CD14-positive monocyte (primary cell): ENCODE results near the gene MAPK14. TPM values are rescaled to one million over a fixed set of nuclear protein-coding genes. Genes with fewer than 3 reads are reported as not detected.

Experiments
- DNase-seq, 3 donors: peaks; one replicate each; pipeline ENCODE4 v3.0.0-alpha.2; 2011 to 2022
- H2AFZ ChIP-seq: 2 replicates; pipeline ENCODE4 v1.6.0; 2012; ENCODE audit warnings: mild to moderate bottlenecking, low read depth, low read length, inconsistent platforms; ENCODE audit not compliant: insufficient read depth, poor library complexity, severe bottlenecking
- H3K27ac ChIP-seq, 2 donors: 1 replicate in 1 of 2; 2 replicates in 1 of 2; pipeline ENCODE4 v1.5.1; 2012 to 2013; ENCODE audit warnings: low read length in 2 of 2, control low read depth in 1 of 2, inconsistent platforms in 1 of 2, low read depth in 1 of 2, mild to moderate bottlenecking in 1 of 2
- H3K27me3 ChIP-seq, 2 donors: one replicate each; pipeline versions ENCODE4 v1.6.0 to v1.6.1; 2011 to 2013; ENCODE audit warnings: low read length in 2 of 2; ENCODE audit not compliant: control insufficient read depth in 2 of 2, insufficient read depth in 2 of 2
- H3K36me3 ChIP-seq, 2 donors: replicated peaks in 1 of 2; 1 replicate in 1 of 2; 2 replicates in 1 of 2; pipeline versions ENCODE4 v1.5.1 to v1.6.1; 2012 to 2013; ENCODE audit warnings: low read length in 2 of 2, control low read depth in 1 of 2, inconsistent platforms in 1 of 2, mild to moderate bottlenecking in 1 of 2; ENCODE audit not compliant: insufficient read depth in 2 of 2, control insufficient read depth in 1 of 2
- H3K4me1 ChIP-seq, 2 donors: 1 replicate in 1 of 2; 2 replicates in 1 of 2; pipeline versions ENCODE4 v1.5.1 to v1.6.1; 2012 to 2013; ENCODE audit warnings: low read length in 2 of 2, control low read depth in 1 of 2, inconsistent platforms in 1 of 2, mild to moderate bottlenecking in 1 of 2, moderate library complexity in 1 of 2; ENCODE audit not compliant: insufficient read depth in 2 of 2, control insufficient read depth in 1 of 2
- H3K4me2 ChIP-seq: replicated peaks from 2 replicates; pipeline ENCODE3; 2012; ENCODE audit warnings: low read length, moderate library complexity, mild to moderate bottlenecking; ENCODE audit not compliant: poor library complexity, severe bottlenecking; ENCODE audit errors: extremely low read depth
- H3K4me3 ChIP-seq, 3 experiments: fragments of 200-600 bp in 1 of 3; sonication (generic) in 1 of 3; replicated peaks in 1 of 3; 1 replicate in 2 of 3; 2 replicates in 1 of 3; pipeline ENCODE4 v1.5.1; 2011 to 2013; ENCODE audit warnings: low read length in 3 of 3, mild to moderate bottlenecking in 3 of 3, control low read depth in 2 of 3, low read depth in 2 of 3, inconsistent platforms in 1 of 3, moderate library complexity in 1 of 3
- H3K79me2 ChIP-seq: 2 replicates; pipeline ENCODE4 v1.6.0; 2012; ENCODE audit warnings: mild to moderate bottlenecking, control low read depth, inconsistent platforms, low read length, moderate library complexity; ENCODE audit not compliant: insufficient read depth
- H3K9ac ChIP-seq: 2 replicates; pipeline ENCODE4 v1.6.0; 2017; ENCODE audit warnings: low read length, mild to moderate bottlenecking; ENCODE audit not compliant: insufficient read depth, poor library complexity, severe bottlenecking
- H3K9me3 ChIP-seq, 2 donors: replicated peaks in 1 of 2; 1 replicate in 1 of 2; 2 replicates in 1 of 2; pipeline versions ENCODE4 v1.5.1 to v1.6.1; 2012 to 2013; ENCODE audit warnings: low read length in 2 of 2, control low read depth in 1 of 2; ENCODE audit not compliant: control insufficient read depth in 1 of 2, insufficient read depth in 1 of 2
- H4K20me1 ChIP-seq: 2 replicates; pipeline ENCODE4 v1.6.0; 2012; ENCODE audit warnings: mild to moderate bottlenecking, low read length, control low read depth, moderate library complexity; ENCODE audit not compliant: insufficient read depth
- H3K27ac Mint-ChIP-seq, 7 donors: one replicate each; pipeline ENCODE4 v1.8.0; 2020; ENCODE audit warnings: mild to moderate bottlenecking in 7 of 7, mixed read lengths in 7 of 7, moderate library complexity in 6 of 7, inconsistent platforms in 2 of 7
- H3K27me3 Mint-ChIP-seq, 3 donors: one replicate each; pipeline ENCODE4 v1.8.0; 2021 to 2022; ENCODE audit warnings: low read depth in 3 of 3, mild to moderate bottlenecking in 3 of 3, mixed read lengths in 3 of 3, moderate library complexity in 3 of 3, inconsistent platforms in 1 of 3
- H3K36me3 Mint-ChIP-seq, 2 donors: one replicate each; pipeline ENCODE4 v1.8.0; 2020; ENCODE audit warnings: mixed read lengths in 2 of 2, inconsistent platforms in 1 of 2, mild to moderate bottlenecking in 1 of 2
- H3K4me1 Mint-ChIP-seq: one replicate; pipeline ENCODE4 v1.8.0; 2020; ENCODE audit warnings: mild to moderate bottlenecking, mixed read lengths
- H3K4me3 Mint-ChIP-seq, 2 donors: one replicate each; pipeline ENCODE4 v1.8.0; 2020; ENCODE audit warnings: mild to moderate bottlenecking in 2 of 2, mixed read lengths in 2 of 2, moderate library complexity in 1 of 2
- H3K9me3 Mint-ChIP-seq, 7 donors: one replicate each; pipeline ENCODE4 v1.8.0; 2020 to 2022; ENCODE audit warnings: mixed read lengths in 7 of 7, mild to moderate bottlenecking in 6 of 7, moderate library complexity in 6 of 7, inconsistent platforms in 2 of 7
- CTCF ChIP-seq: fragments of 200-600 bp; IDR thresholded peaks from one replicate; pipeline ENCODE4 v1.8.0; 2022; ENCODE audit warnings: antibody characterized with exemption, mild to moderate bottlenecking
- WGBS: methylation state at CpG from one replicate; pipeline ENCODE4 v1.1.5; 2013; ENCODE audit warnings: missing lambda C conversion rate; ENCODE audit not compliant: insufficient coverage; 5-methylcytosine and 5-hydroxymethylcytosine counted together
- intact Hi-C, 2 donors: fragments of 100-400 bp; cut with micrococcal nuclease; formaldehyde crosslinking; loops; one replicate each; pipeline versions ENCODE4 v1.15.0 to v1.15.1; 2023
- polyA plus RNA-seq, 3 donors: library from polyadenylated mRNA; depleted of rRNA in 1 of 3; unstranded in 2 of 3; stranded (reverse) in 1 of 3; fragments of 300-500 nt in 2 of 3; fragments of >200 nt in 1 of 3; fragmentation: Illumina TruSeq in 2 of 3; gene quantifications; 1 replicate in 2 of 3; 2 replicates in 1 of 3; pipeline ENCODE4 v1.2.3, GENCODE V29; 2012 to 2021

The MAPK14 gene
- polyA plus RNA-seq, 3 donors = 56.6 to 96.6 (median 83.7) TPM

DNA sequence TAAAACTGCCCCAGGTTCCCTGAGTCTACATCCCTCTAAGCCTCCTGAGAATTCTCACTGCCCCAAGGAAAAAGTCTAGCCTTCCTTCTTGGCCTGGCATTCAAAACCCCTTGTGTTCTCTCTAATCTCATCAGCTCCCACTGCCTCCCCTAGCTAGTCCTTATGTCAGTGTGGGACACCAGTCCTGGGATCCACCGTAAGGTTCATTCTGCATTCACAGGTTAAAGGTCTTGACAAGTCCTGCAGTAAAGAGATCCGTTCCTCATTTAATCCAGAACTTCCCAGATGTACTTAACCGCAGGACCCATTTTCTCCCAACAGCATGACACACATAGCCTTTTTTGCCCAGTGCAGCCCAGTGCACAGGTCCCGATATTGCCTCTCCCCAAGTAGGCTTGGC, 114.4 kb downstream of the MAPK14 start:
- Histone ChIP-seq H3K79me2 (no peaks in the 10 kb centered on the region), H3K27me3 (no peaks in the 10 kb centered on the region), H3K36me3 (peaks cover 0 to 6% of the 10 kb centered on the region in 2 donors), H2AFZ (no peak overlapping the region), H3K9me3 (no peaks in the 10 kb centered on the region), H4K20me1 (no peaks in the 10 kb centered on the region), H3K9ac (no peak overlapping the region), H3K4me2 (no peak overlapping the region), H3K4me3 (no peak overlapping the region), H3K4me1 (peaks cover 61 to 66% of the 10 kb centered on the region in 2 donors), H3K27ac (no peak overlapping the region)
- no peak for TF ChIP-seq CTCF
- intact Hi-C loops = no loop called here
- Mint-ChIP-seq H3K4me3 (peak overlapping the region in 1 of 2 donors; percentile 18), H3K36me3 (peaks cover 17 to 21% of the 10 kb centered on the region in 2 donors), H3K4me1 (peaks cover 61% of the 10 kb centered on the region), H3K9me3 (peaks cover 0 to 4% (median 0%) of the 10 kb centered on the region in 7 donors), H3K27me3 (peaks cover 3 to 9% (median 3%) of the 10 kb centered on the region in 3 donors), H3K27ac (peak overlapping the region in 5 of 7 donors; percentile 56 to 82 (median 60))
- no peak for DNase-seq
- 100% methylated on average over 4 of the region's 4 CpGs for WGBS

GRCh38 chr6:36142971-36143838, 115.6 kb downstream of the MAPK14 start:
- H3K4me1 ChIP-seq = peaks cover 71 to 75% of the 10 kb centered on the region in 2 donors
- peaks cover 3 to 9% (median 7%) of the 10 kb centered on the region in 3 donors for H3K27me3 Mint-ChIP-seq
- no peak overlapping the region for H3K27ac ChIP-seq
- peaks cover 0 to 5% of the 10 kb centered on the region in 2 donors for H3K9me3 ChIP-seq
- no peaks in the 10 kb centered on the region for H3K27me3 ChIP-seq
- peaks cover 72% of the 10 kb centered on the region for H3K4me1 Mint-ChIP-seq
- H3K36me3 ChIP-seq = peaks cover 0 to 6% of the 10 kb centered on the region in 2 donors
- no peak overlapping the region for H3K4me2 ChIP-seq
- H3K27ac Mint-ChIP-seq = peak overlapping the region in 5 of 7 donors; percentile 15 to 73 (median 33)
- H3K9ac ChIP-seq = no peak overlapping the region
- H3K4me3 ChIP-seq = no peak overlapping the region
- peak overlapping the region in 1 of 2 donors; percentile 13 for H3K4me3 Mint-ChIP-seq
- H3K36me3 Mint-ChIP-seq = peaks cover 9 to 19% of the 10 kb centered on the region in 2 donors
- intact Hi-C loops = no loop called here
- peaks cover 0 to 4% (median under 1%) of the 10 kb centered on the region in 7 donors for H3K9me3 Mint-ChIP-seq
- WGBS = 64% methylated on average over 9 of the region's 13 CpGs
- no peaks in the 10 kb centered on the region for H3K79me2 ChIP-seq
- no peak overlapping the region for H2AFZ ChIP-seq
- DNase-seq = peak; percentile 49 to 74 (median 69)
- no peaks in the 10 kb centered on the region for H4K20me1 ChIP-seq
- TF ChIP-seq CTCF = no peak
